ENCODE measurements around the gene BCL7B.
A peak's percentile ranks its signal among the peaks of the same experiment; 100 is the strongest.
"Not testable (repeated sequence)": the region's sequence is repeated elsewhere in the genome, so short reads cannot be mapped to it uniquely, and the experiment has no call there.

The BCL7B gene

GRCh38 chr7:73567140-73567539 lies 9.7 kb upstream of the BCL7B start:
- Histone ChIP-seq H3K36me3 (replicated peaks; ENCODE audit: low read depth, low read length) (peaks cover 24% of the 10 kb centered on the region), H3K27ac (ENCODE audit: low read length) (no peak overlapping the region), H3K4me2 (ENCODE audit: low read length) (no peak overlapping the region), H3K27me3 (ENCODE audit: low read depth, low read length) (no peaks in the 10 kb centered on the region), H2AFZ (ENCODE audit: low read depth, low read length) (no peak overlapping the region), H3K4me1 (ENCODE audit: low read length) (peaks cover 8% of the 10 kb centered on the region; the same call in 1 of the 2 replicates), H3K9ac (ENCODE audit: low read length) (no peak overlapping the region), H3K4me3 (ENCODE audit: low read length) (no peak overlapping the region), H4K20me1 (ENCODE audit: insufficient read depth, low read length) (no peaks in the 10 kb centered on the region), H3K79me2 (ENCODE audit: low read length) (no peaks in the 10 kb centered on the region), H3K9me3 (ENCODE audit: insufficient read depth, low read length) (0 out of 2 replicates have a peak, but pooled peaks cover 4% of the 10 kb centered on the region)
- TF ChIP-seq CTCF (IDR thresholded peaks at IDR 0.05; ENCODE audit: low read depth, low read length) (no peak), EZH2phosphoT487 (IDR thresholded peaks at IDR 0.05; ENCODE audit: low read depth) (no peak)

GRCh38 chr7:73566431-73566830 lies 8.9 kb upstream of the BCL7B start:
- peaks cover 24% of the 10 kb centered on the region for H3K36me3 ChIP-seq (replicated peaks; ENCODE audit: low read depth, low read length)
- H3K9me3 ChIP-seq (ENCODE audit: insufficient read depth, low read length); H3K27me3 ChIP-seq (ENCODE audit: low read depth, low read length); H4K20me1 ChIP-seq (ENCODE audit: insufficient read depth, low read length); H3K27ac ChIP-seq (ENCODE audit: low read length); H3K79me2 ChIP-seq (ENCODE audit: low read length): not testable (repeated sequence)
- H3K9ac ChIP-seq (ENCODE audit: low read length) = peak overlapping the region; percentile 49; the same call in 1 of the 2 replicates
- peaks cover 12% of the 10 kb centered on the region; the same call in 1 of the 2 replicates for H3K4me1 ChIP-seq (ENCODE audit: low read length)
- peak overlapping the region; percentile 92 for H3K4me2 ChIP-seq (ENCODE audit: low read length)
- peak overlapping the region; percentile 67; the same call in 1 of the 2 replicates for H2AFZ ChIP-seq (ENCODE audit: low read depth, low read length)
- H3K4me3 ChIP-seq (ENCODE audit: low read length) = peak overlapping the region; percentile 69

- H3K27me3 ChIP-seq (ENCODE audit: low read depth, low read length) = no peaks in the 10 kb centered on the region
- H3K4me1 ChIP-seq (ENCODE audit: low read length) = peaks cover 12% of the 10 kb centered on the region; the same call in 1 of the 2 replicates
- H3K4me3 ChIP-seq (ENCODE audit: low read length) = peak overlapping the region; percentile 69
- 0 out of 2 replicates have a peak, but pooled peaks cover 4% of the 10 kb centered on the region for H3K9me3 ChIP-seq (ENCODE audit: insufficient read depth, low read length)
- H3K79me2 ChIP-seq (ENCODE audit: low read length) = no peaks in the 10 kb centered on the region
- H3K9ac ChIP-seq (ENCODE audit: low read length) = peak overlapping the region; percentile 49
- peaks cover 20% of the 10 kb centered on the region for H3K36me3 ChIP-seq (replicated peaks; ENCODE audit: low read depth, low read length)
- H2AFZ ChIP-seq (ENCODE audit: low read depth, low read length) = peak overlapping the region; percentile 67
- TF ChIP-seq EZH2phosphoT487 (IDR thresholded peaks at IDR 0.05; ENCODE audit: low read depth) (no peak), CTCF (IDR thresholded peaks at IDR 0.05; ENCODE audit: low read depth, low read length) (no peak)
- no peak overlapping the region for H3K27ac ChIP-seq (ENCODE audit: low read length)
- peak overlapping the region; percentile 92 for H3K4me2 ChIP-seq (ENCODE audit: low read length)
- no peaks in the 10 kb centered on the region for H4K20me1 ChIP-seq (ENCODE audit: insufficient read depth, low read length)
Measured at GRCh38 chr7:73565675-73566340, 8.3 kb upstream of the BCL7B start.

- H4K20me1 ChIP-seq (ENCODE audit: insufficient read depth, low read length) = peaks cover 15% of the 10 kb centered on the region
- peaks cover 33% of the 10 kb centered on the region for H3K4me1 ChIP-seq (ENCODE audit: low read length)
- peak overlapping the region; percentile 56 for H3K4me2 ChIP-seq (ENCODE audit: low read length)
- no peaks in the 10 kb centered on the region for H3K27me3 ChIP-seq (ENCODE audit: low read depth, low read length)
- peak overlapping the region; percentile 29; the same call in 1 of the 2 replicates for H2AFZ ChIP-seq (ENCODE audit: low read depth, low read length)
- TF ChIP-seq EZH2phosphoT487 (IDR thresholded peaks at IDR 0.05; ENCODE audit: low read depth) (no peak), CTCF (IDR thresholded peaks at IDR 0.05; ENCODE audit: low read depth, low read length) (no peak)
- H3K79me2 ChIP-seq (ENCODE audit: low read length) = peaks cover 18% of the 10 kb centered on the region
- 0 out of 2 replicates have a peak, but pooled peaks cover 4% of the 10 kb centered on the region for H3K9me3 ChIP-seq (ENCODE audit: insufficient read depth, low read length)
- peak overlapping the region; percentile 32 for H3K4me3 ChIP-seq (ENCODE audit: low read length)
- no peaks in the 10 kb centered on the region for H3K36me3 ChIP-seq (replicated peaks; ENCODE audit: low read depth, low read length)
- H3K9ac ChIP-seq (ENCODE audit: low read length) = no peak overlapping the region
- no peak overlapping the region for H3K27ac ChIP-seq (ENCODE audit: low read length)
Measured at GRCh38 chr7:73560109-73560835, 2.8 kb upstream of the BCL7B start.

All from OCI-LY3 (cell line).